Measurements from ENCODE around the gene SERPINA3.
"Not testable (repeated sequence)": the region's sequence is repeated elsewhere in the genome, so short reads cannot be mapped to it uniquely, and the experiment has no call there.

Gene SERPINA3

GRCh38 chr14:94631050-94631449, 18.9 kb downstream of the SERPINA3 start:
- Histone ChIP-seq H3K9me3 (ENCODE audit: control insufficient read depth, low read length) (no peaks in the 10 kb centered on the region), H3K4me3 (ENCODE audit: insufficient read depth, low read depth, low read length, poor library complexity, severe bottlenecking) (no peak overlapping the region), H3K27ac (ENCODE audit: insufficient read depth, low read length, poor library complexity, severe bottlenecking) (no peak overlapping the region), H3K36me3 (ENCODE audit: control insufficient read depth, insufficient read depth, low read length) (no peaks in the 10 kb centered on the region), H3K4me1 (ENCODE audit: control insufficient read depth, insufficient read depth, low read length, poor library complexity, severe bottlenecking) (no peaks in the 10 kb centered on the region), H3K27me3 (replicated peaks; ENCODE audit: control insufficient read depth, insufficient read depth, low read length, poor library complexity, severe bottlenecking) (no peaks in the 10 kb centered on the region)
- DNase-seq = no peak

- DNase-seq = no peak
- Histone ChIP-seq H3K4me1 (ENCODE audit: control insufficient read depth, insufficient read depth, low read length, poor library complexity, severe bottlenecking) (no peaks in the 10 kb centered on the region), H3K36me3 (ENCODE audit: control insufficient read depth, insufficient read depth, low read length) (no peaks in the 10 kb centered on the region), H3K27me3 (replicated peaks; ENCODE audit: control insufficient read depth, insufficient read depth, low read length, poor library complexity, severe bottlenecking) (no peaks in the 10 kb centered on the region), H3K4me3 (ENCODE audit: insufficient read depth, low read depth, low read length, poor library complexity, severe bottlenecking) (no peak overlapping the region), H3K27ac (ENCODE audit: insufficient read depth, low read length, poor library complexity, severe bottlenecking) (no peak overlapping the region), H3K9me3 (ENCODE audit: control insufficient read depth, low read length) (no peaks in the 10 kb centered on the region)
These were observed 19.5 kb downstream of the SERPINA3 start for GRCh38 chr14:94631536-94632304.

GRCh38 chr14:94632305-94632590, 20.1 kb downstream of the SERPINA3 start:
- DNase-seq = no peak
- Histone ChIP-seq H3K4me1 (ENCODE audit: control insufficient read depth, insufficient read depth, low read length, poor library complexity, severe bottlenecking) (no peaks in the 10 kb centered on the region), H3K4me3 (ENCODE audit: insufficient read depth, low read depth, low read length, poor library complexity, severe bottlenecking) (no peak overlapping the region), H3K9me3 (ENCODE audit: control insufficient read depth, low read length) (no peaks in the 10 kb centered on the region), H3K36me3 (ENCODE audit: control insufficient read depth, insufficient read depth, low read length) (no peaks in the 10 kb centered on the region), H3K27me3 (replicated peaks; ENCODE audit: control insufficient read depth, insufficient read depth, low read length, poor library complexity, severe bottlenecking) (no peaks in the 10 kb centered on the region), H3K27ac (ENCODE audit: insufficient read depth, low read length, poor library complexity, severe bottlenecking) (no peak overlapping the region)

GRCh38 chr14:94633121-94633520, 20.9 kb downstream of the SERPINA3 start:
- H3K27me3 ChIP-seq (replicated peaks; ENCODE audit: control insufficient read depth, insufficient read depth, low read length, poor library complexity, severe bottlenecking) = no peaks in the 10 kb centered on the region
- no peak overlapping the region for H3K4me3 ChIP-seq (ENCODE audit: insufficient read depth, low read depth, low read length, poor library complexity, severe bottlenecking)
- DNase-seq = no peak
- H3K4me1 ChIP-seq (ENCODE audit: control insufficient read depth, insufficient read depth, low read length, poor library complexity, severe bottlenecking) = no peaks in the 10 kb centered on the region
- H3K9me3 ChIP-seq (ENCODE audit: control insufficient read depth, low read length) = no peaks in the 10 kb centered on the region
- H3K27ac ChIP-seq (ENCODE audit: insufficient read depth, low read length, poor library complexity, severe bottlenecking) = no peak overlapping the region
- no peaks in the 10 kb centered on the region for H3K36me3 ChIP-seq (ENCODE audit: control insufficient read depth, insufficient read depth, low read length)

DNA sequence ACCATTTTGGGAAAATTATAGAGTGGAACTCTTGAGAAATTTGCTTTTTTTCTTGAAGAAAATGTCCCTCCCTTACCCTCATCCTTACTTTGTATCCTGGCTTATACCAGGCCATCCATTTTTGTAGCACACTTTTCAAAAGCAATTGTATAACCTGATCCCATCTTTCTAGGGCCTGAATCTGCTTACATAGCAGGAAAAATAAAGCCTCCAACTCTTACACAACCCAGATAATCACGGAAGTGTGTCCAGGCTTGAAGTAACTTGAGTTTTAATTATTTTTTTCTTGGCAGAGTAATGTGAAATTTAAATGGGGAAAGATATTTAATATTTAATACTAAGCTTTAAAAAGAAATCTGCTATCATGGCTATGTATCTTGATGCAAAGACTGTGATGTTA, 23.0 kb downstream of the SERPINA3 start:
- no peak overlapping the region for H3K27ac ChIP-seq (ENCODE audit: insufficient read depth, low read length, poor library complexity, severe bottlenecking)
- no peaks in the 10 kb centered on the region for H3K36me3 ChIP-seq (ENCODE audit: control insufficient read depth, insufficient read depth, low read length)
- H3K9me3 ChIP-seq (ENCODE audit: control insufficient read depth, low read length) = no peaks in the 10 kb centered on the region
- no peak overlapping the region for H3K4me3 ChIP-seq (ENCODE audit: insufficient read depth, low read depth, low read length, poor library complexity, severe bottlenecking)
- DNase-seq = no peak
- no peaks in the 10 kb centered on the region for H3K4me1 ChIP-seq (ENCODE audit: control insufficient read depth, insufficient read depth, low read length, poor library complexity, severe bottlenecking)
- H3K27me3 ChIP-seq (replicated peaks; ENCODE audit: control insufficient read depth, insufficient read depth, low read length, poor library complexity, severe bottlenecking) = no peaks in the 10 kb centered on the region

DNA sequence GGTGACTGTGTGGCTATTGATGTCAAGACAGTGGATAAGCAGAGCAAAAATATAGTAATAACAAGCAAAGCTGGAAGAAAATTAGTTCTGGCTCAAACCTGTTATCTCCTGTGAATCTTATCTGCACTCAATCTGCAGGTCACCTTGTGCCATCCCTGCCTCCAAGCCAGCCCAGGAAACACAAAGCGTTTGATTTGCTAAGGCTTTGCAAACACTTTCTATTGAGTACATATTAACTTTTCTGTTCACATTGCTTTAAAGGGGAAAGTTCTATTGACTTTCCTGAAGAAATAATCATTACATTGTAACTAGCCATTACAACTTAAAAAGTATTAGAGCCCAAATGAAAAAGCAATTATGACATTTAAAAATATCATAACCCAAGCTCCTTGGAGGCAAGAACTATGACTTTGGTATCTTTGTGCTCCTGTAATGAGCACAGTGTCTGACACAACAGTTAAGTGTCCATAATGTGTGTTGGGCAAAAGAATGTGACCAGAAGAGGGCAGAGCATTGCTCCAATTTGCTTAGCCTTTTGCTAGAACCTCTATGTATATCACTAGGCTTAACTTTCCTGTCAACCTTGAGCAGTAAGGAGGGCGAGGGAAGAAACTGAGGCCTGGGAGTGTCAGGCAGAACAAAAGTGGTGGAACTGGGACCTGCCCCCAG, 24.7 kb downstream of the SERPINA3 start:
- H3K9me3 ChIP-seq (ENCODE audit: control insufficient read depth, low read length) = no peaks in the 10 kb centered on the region
- no peak overlapping the region for H3K27ac ChIP-seq (ENCODE audit: insufficient read depth, low read length, poor library complexity, severe bottlenecking)
- H3K36me3 ChIP-seq (ENCODE audit: control insufficient read depth, insufficient read depth, low read length) = no peaks in the 10 kb centered on the region
- H3K4me1 ChIP-seq (ENCODE audit: control insufficient read depth, insufficient read depth, low read length, poor library complexity, severe bottlenecking) = no peaks in the 10 kb centered on the region
- no peak for DNase-seq
- H3K27me3 ChIP-seq (replicated peaks; ENCODE audit: control insufficient read depth, insufficient read depth, low read length, poor library complexity, severe bottlenecking) = no peaks in the 10 kb centered on the region
- H3K4me3 ChIP-seq (ENCODE audit: insufficient read depth, low read depth, low read length, poor library complexity, severe bottlenecking) = no peak overlapping the region

GRCh38 chr14:94637814-94638213, 25.6 kb downstream of the SERPINA3 start:
- not testable (repeated sequence) for H3K36me3 ChIP-seq (ENCODE audit: control insufficient read depth, insufficient read depth, low read length); H3K4me1 ChIP-seq (ENCODE audit: control insufficient read depth, insufficient read depth, low read length, poor library complexity, severe bottlenecking); H3K4me3 ChIP-seq (ENCODE audit: insufficient read depth, low read depth, low read length, poor library complexity, severe bottlenecking); H3K27ac ChIP-seq (ENCODE audit: insufficient read depth, low read length, poor library complexity, severe bottlenecking); DNase-seq; H3K27me3 ChIP-seq (replicated peaks; ENCODE audit: control insufficient read depth, insufficient read depth, low read length, poor library complexity, severe bottlenecking); H3K9me3 ChIP-seq (ENCODE audit: control insufficient read depth, low read length)

DNA sequence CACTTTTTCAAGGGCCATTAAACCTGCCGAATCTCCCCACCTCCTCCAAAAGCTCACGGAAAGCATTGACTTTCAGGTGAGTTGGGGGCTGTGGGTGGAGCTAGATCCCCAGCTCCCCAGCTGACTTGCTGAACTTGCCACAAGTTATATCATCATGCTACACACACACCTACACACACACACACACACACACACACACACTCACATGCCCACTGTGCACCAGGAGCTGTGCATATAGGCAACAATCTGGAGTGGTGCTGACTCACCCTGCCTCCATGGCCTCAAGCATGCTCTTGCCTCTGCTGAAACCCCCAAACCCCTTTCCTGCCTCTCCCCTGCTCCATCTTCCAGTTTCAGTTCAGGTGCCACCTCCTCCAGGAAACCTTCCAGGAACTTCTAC, 26.1 kb downstream of the SERPINA3 start:
- no peak overlapping the region for H3K27ac ChIP-seq (ENCODE audit: insufficient read depth, low read length, poor library complexity, severe bottlenecking)
- H3K27me3 ChIP-seq (replicated peaks; ENCODE audit: control insufficient read depth, insufficient read depth, low read length, poor library complexity, severe bottlenecking) = no peaks in the 10 kb centered on the region
- no peak for DNase-seq
- H3K9me3 ChIP-seq (ENCODE audit: control insufficient read depth, low read length) = no peaks in the 10 kb centered on the region
- H3K4me1 ChIP-seq (ENCODE audit: control insufficient read depth, insufficient read depth, low read length, poor library complexity, severe bottlenecking) = no peaks in the 10 kb centered on the region
- no peak overlapping the region for H3K4me3 ChIP-seq (ENCODE audit: insufficient read depth, low read depth, low read length, poor library complexity, severe bottlenecking)
- H3K36me3 ChIP-seq (ENCODE audit: control insufficient read depth, insufficient read depth, low read length) = no peaks in the 10 kb centered on the region

DNA sequence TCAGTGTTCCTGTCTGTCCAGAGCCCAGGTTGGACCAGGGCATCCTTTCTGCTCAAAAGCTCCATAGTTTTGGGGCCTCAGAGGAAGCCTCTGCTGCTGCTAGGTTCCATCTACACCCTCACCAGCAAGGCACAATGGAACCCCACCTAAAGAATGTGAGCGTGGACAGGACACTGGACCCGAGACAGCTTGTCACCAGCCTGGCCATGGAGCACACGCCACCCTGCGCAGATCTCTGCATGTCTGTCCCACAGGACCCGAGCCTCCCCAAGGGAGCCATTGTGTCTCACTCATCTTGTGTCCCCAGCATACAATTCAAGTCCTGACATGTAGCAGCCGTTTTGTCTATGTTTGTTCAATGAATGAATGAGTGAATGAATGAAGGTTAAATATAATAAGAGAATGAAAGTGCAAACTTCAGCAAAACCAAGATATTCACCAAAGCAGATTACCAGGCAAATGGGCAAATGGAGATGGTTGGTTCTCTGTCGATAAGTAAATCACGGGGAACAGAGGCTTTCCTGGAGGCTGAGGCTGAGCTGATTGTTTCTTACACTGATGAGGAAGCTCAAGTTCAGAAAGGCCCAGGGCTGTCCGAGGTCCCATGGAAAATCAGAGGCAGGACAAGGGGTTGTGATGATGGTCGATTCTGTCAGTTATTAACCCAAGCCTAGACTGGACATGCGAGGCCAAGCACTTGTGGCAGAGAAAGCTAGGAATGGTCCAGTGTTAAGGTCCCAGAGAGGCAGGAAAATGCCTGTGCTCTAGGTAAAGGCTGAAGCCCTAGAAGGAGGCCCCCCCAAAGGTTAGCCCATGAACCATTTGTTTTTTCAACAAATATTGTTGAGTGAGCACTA, 27.0 kb downstream of the SERPINA3 start:
- no peaks in the 10 kb centered on the region for H3K27me3 ChIP-seq (replicated peaks; ENCODE audit: control insufficient read depth, insufficient read depth, low read length, poor library complexity, severe bottlenecking)
- no peak overlapping the region for H3K4me3 ChIP-seq (ENCODE audit: insufficient read depth, low read depth, low read length, poor library complexity, severe bottlenecking)
- H3K4me1 ChIP-seq (ENCODE audit: control insufficient read depth, insufficient read depth, low read length, poor library complexity, severe bottlenecking) = no peaks in the 10 kb centered on the region
- no peaks in the 10 kb centered on the region for H3K36me3 ChIP-seq (ENCODE audit: control insufficient read depth, insufficient read depth, low read length)
- no peak for DNase-seq
- H3K9me3 ChIP-seq (ENCODE audit: control insufficient read depth, low read length) = no peaks in the 10 kb centered on the region
- H3K27ac ChIP-seq (ENCODE audit: insufficient read depth, low read length, poor library complexity, severe bottlenecking) = no peak overlapping the region

All from effector memory CD4-positive, alpha-beta T cell (primary cell).